Panc1 (cell line): Measurements from ENCODE around the gene OR4F6. TPM values are rescaled to one million over a fixed set of nuclear protein-coding genes. Genes with fewer than 3 reads are reported as not detected.

Experiments
- ATAC-seq: fragments of 200-7000 bp; cut with Tn5 transposase; 2 replicates; pipeline ENCODE4 v1.9.1; 2020; ENCODE audit warnings: mild to moderate bottlenecking, moderate library complexity
- BruUV-seq: library from RNA; stranded (reverse); fragments of 400-500 nt; replicated peaks from 2 replicates; lab custom pipeline; 2021; lab: Mats Ljungman, UMichigan
- CTCF ChIA-PET: fragments of 300-600 bp; sonication (Branson Sonifier 250); formaldehyde crosslinking; loops from one replicate; lab custom pipeline; 2022; ENCODE audit warnings: antibody characterized with exemption; lab: Charles Lee
- POLR2A ChIA-PET: fragments of 300-600 bp; sonication (Branson Sonifier 250); formaldehyde crosslinking; loops from one replicate; lab custom pipeline; 2022; ENCODE audit warnings: antibody characterized with exemption; lab: Charles Lee
- DNase-seq: peaks from one replicate; pipeline ENCODE4 v3.0.0-alpha.2; 2010; ENCODE audit warnings: low read depth, low spot score
- H3K27ac ChIP-seq: 2 replicates; pipeline ENCODE4 v1.5.1; 2011; ENCODE audit warnings: mild to moderate bottlenecking, low read length, inconsistent platforms
- H3K27me3 ChIP-seq: fragments of 200-500 bp; sonication (Bioruptor generic); 2 replicates; pipeline ENCODE4 v1.6.0; 2014; ENCODE audit warnings: low read length, inconsistent platforms; ENCODE audit not compliant: control insufficient read depth, insufficient read depth
- H3K36me3 ChIP-seq: fragments of 200-500 bp; sonication (Bioruptor generic); 2 replicates; pipeline ENCODE4 v1.5.1; 2014; ENCODE audit warnings: inconsistent platforms, mild to moderate bottlenecking, low read length, moderate library complexity; ENCODE audit not compliant: control insufficient read depth, insufficient read depth
- H3K4me1 ChIP-seq: 2 replicates; pipeline ENCODE4 v1.5.1; 2011; ENCODE audit warnings: inconsistent platforms, mild to moderate bottlenecking, low read length, moderate library complexity; ENCODE audit not compliant: control insufficient read depth, insufficient read depth
- H3K4me3 ChIP-seq, 2 experiments: 2 replicates each; pipeline ENCODE4 v1.5.1; 2011 to 2012; ENCODE audit warnings: low read depth in 2 of 2, low read length in 2 of 2, mild to moderate bottlenecking in 2 of 2, inconsistent platforms in 1 of 2, moderate library complexity in 1 of 2
- H3K9me3 ChIP-seq: fragments of 200-500 bp; sonication (Bioruptor generic); 2 replicates; pipeline ENCODE4 v1.5.1; 2014; ENCODE audit warnings: low read depth, mild to moderate bottlenecking, inconsistent platforms, low read length, moderate library complexity; ENCODE audit not compliant: control insufficient read depth, insufficient read depth
- POLR2AphosphoS5 ChIP-seq: IDR thresholded peaks from 2 replicates; pipeline ENCODE4 v1.6.1; 2012; ENCODE audit warnings: mild to moderate bottlenecking, low read depth, low read length, moderate library complexity
- SIN3A ChIP-seq: IDR thresholded peaks from 2 replicates; pipeline ENCODE4 v1.6.1; 2012; ENCODE audit warnings: low read depth, mild to moderate bottlenecking, low read length, moderate library complexity, borderline replicate concordance; ENCODE audit not compliant: insufficient read depth
- TCF7L2 ChIP-seq: IDR thresholded peaks from 2 replicates; pipeline ENCODE4 v1.6.1; 2011; ENCODE audit warnings: mild to moderate bottlenecking, low read depth, low read length, inconsistent platforms
- in situ Hi-C: cut with HindIII; loops from 2 replicates; pipeline ENCODE4 v1.10.0; 2016; ENCODE audit warnings: low sequenced_read_pairs, low pct_unique_long_range_greater_than_20kb
- intact Hi-C: fragments of 100-400 bp; cut with micrococcal nuclease; formaldehyde crosslinking; loops from one replicate; pipeline ENCODE4 v1.10.0; 2022; ENCODE audit not compliant: unreplicated experiment
- total RNA-seq: library from RNA; stranded (reverse); gene quantifications from one replicate; pipeline ENCODE4 v1.2.1, GENCODE V29; 2021; ENCODE audit not compliant: unreplicated experiment
- TF ChIP-seq, protein P1 (sequence below): fragments of 450-650 bp; IDR thresholded peaks from 2 replicates; pipeline ENCODE4 v1.5.1; 2017; ENCODE audit warnings: mild to moderate bottlenecking
- TF ChIP-seq, protein P2 (sequence below), 2 experiments: IDR thresholded peaks; 2 replicates each; pipeline ENCODE4 v1.6.1; 2011 to 2012; ENCODE audit warnings: low read depth in 2 of 2, control low read depth in 1 of 2, low read length in 1 of 2, mild to moderate bottlenecking in 1 of 2, moderate library complexity in 1 of 2; ENCODE audit not compliant: insufficient read depth in 1 of 2

Gene OR4F6
- total RNA-seq, 1 experiment from 2014 or later: not detected

DNA sequence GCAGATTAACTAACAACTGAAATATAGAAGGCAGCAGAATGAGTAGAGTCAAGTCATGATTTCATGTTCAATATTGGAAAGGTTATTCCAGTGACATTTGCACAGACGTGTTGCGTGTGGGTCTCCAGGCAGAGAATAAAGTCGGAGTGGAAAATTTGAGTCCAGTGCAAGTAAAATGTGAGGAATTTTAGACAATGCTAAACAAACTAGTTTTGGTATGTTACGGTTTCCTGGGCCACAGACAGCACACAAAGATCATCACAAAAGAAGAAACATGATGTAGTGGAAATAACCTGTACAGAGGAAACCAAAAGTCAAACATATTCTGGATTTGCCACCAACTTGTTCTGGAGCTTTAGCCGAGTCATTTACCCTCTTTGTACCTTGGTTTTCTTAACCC is 367 bp downstream of the OR4F6 start:
- Histone ChIP-seq H3K9me3 (no peaks in the 10 kb centered on the region), H3K4me3 (no peak overlapping the region), H3K27ac (no peak overlapping the region), H3K27me3 (peaks cover 6% of the 10 kb centered on the region; the same call in 1 of the 2 replicates), H3K36me3 (no peaks in the 10 kb centered on the region), H3K4me1 (no peaks in the 10 kb centered on the region)
- in situ Hi-C loops: no loop called here
- DNase-seq (no peak), ATAC-seq (no peak)
- POLR2A ChIA-PET: no interaction called here
- BruUV-seq: no TSS peak
- CTCF ChIA-PET: no interaction called here
- intact Hi-C loops: no loop called here
- TF ChIP-seq, protein P1, sequence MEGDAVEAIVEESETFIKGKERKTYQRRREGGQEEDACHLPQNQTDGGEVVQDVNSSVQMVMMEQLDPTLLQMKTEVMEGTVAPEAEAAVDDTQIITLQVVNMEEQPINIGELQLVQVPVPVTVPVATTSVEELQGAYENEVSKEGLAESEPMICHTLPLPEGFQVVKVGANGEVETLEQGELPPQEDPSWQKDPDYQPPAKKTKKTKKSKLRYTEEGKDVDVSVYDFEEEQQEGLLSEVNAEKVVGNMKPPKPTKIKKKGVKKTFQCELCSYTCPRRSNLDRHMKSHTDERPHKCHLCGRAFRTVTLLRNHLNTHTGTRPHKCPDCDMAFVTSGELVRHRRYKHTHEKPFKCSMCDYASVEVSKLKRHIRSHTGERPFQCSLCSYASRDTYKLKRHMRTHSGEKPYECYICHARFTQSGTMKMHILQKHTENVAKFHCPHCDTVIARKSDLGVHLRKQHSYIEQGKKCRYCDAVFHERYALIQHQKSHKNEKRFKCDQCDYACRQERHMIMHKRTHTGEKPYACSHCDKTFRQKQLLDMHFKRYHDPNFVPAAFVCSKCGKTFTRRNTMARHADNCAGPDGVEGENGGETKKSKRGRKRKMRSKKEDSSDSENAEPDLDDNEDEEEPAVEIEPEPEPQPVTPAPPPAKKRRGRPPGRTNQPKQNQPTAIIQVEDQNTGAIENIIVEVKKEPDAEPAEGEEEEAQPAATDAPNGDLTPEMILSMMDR: no peak
- TF ChIP-seq, protein P2, sequence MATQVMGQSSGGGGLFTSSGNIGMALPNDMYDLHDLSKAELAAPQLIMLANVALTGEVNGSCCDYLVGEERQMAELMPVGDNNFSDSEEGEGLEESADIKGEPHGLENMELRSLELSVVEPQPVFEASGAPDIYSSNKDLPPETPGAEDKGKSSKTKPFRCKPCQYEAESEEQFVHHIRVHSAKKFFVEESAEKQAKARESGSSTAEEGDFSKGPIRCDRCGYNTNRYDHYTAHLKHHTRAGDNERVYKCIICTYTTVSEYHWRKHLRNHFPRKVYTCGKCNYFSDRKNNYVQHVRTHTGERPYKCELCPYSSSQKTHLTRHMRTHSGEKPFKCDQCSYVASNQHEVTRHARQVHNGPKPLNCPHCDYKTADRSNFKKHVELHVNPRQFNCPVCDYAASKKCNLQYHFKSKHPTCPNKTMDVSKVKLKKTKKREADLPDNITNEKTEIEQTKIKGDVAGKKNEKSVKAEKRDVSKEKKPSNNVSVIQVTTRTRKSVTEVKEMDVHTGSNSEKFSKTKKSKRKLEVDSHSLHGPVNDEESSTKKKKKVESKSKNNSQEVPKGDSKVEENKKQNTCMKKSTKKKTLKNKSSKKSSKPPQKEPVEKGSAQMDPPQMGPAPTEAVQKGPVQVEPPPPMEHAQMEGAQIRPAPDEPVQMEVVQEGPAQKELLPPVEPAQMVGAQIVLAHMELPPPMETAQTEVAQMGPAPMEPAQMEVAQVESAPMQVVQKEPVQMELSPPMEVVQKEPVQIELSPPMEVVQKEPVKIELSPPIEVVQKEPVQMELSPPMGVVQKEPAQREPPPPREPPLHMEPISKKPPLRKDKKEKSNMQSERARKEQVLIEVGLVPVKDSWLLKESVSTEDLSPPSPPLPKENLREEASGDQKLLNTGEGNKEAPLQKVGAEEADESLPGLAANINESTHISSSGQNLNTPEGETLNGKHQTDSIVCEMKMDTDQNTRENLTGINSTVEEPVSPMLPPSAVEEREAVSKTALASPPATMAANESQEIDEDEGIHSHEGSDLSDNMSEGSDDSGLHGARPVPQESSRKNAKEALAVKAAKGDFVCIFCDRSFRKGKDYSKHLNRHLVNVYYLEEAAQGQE (IDR thresholded peaks at IDR 0.05; ENCODE audit: insufficient read depth in 1 of 2, low read depth in 2 of 2, low read length in 1 of 2): no peak

DNA sequence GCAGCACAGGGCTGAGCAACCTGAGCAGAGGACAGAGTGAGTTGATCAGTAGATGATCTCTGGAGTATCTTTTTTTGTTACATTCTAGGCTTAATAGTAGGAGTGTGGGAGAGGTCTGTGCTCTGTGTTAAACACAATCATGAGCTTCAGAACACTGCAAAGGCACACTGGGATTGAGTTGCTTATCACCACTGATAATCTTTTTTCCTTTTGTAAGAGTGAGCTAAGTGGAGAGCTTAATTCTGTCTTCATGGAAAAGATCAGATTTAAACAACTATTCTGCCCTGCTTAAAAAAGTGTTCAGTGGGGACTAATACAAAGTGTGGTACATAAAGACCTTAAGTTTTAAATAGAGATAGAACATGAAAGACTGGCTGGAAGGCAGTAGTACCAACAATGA is 1.1 kb downstream of the OR4F6 start:
- no peaks in the 10 kb centered on the region for H3K36me3 ChIP-seq
- H3K27ac ChIP-seq: no peak overlapping the region
- no TSS peak for BruUV-seq
- intact Hi-C loops: no loop called here
- CTCF ChIA-PET: no interaction called here
- ATAC-seq: no peak
- no peaks in the 10 kb centered on the region for H3K9me3 ChIP-seq
- in situ Hi-C loops: no loop called here
- no peaks in the 10 kb centered on the region for H3K4me1 ChIP-seq
- H3K4me3 ChIP-seq: no peak overlapping the region
- POLR2A ChIA-PET: no interaction called here
- no peak for TF ChIP-seq POLR2AphosphoS5
- TF ChIP-seq, protein P2 (IDR thresholded peaks at IDR 0.05; ENCODE audit: insufficient read depth in 1 of 2, low read depth in 2 of 2, low read length in 1 of 2): no peak
- TF ChIP-seq SIN3A: no peak
- TF ChIP-seq, protein P1: no peak
- no peak for TF ChIP-seq TCF7L2
- peaks cover 4% of the 10 kb centered on the region; the same call in 1 of the 2 replicates for H3K27me3 ChIP-seq
- no peak for DNase-seq
